Endothelial cell of umbilical vein (primary cell): ENCODE results near the gene CAPN5. TPM values are rescaled to one million over a fixed set of nuclear protein-coding genes. Genes with fewer than 3 reads are reported as not detected.

Experiments
- BruUV-seq: library from RNA; stranded (reverse); fragments of 400-500 nt; replicated peaks from 2 replicates; lab custom pipeline; 2021; lab: Mats Ljungman, UMichigan
- CTCF ChIA-PET: fragments of 300-600, 350-600 bp; sonication (Branson Sonifier 250); formaldehyde crosslinking; loops from one replicate; lab custom pipeline; 2021; ENCODE audit warnings: antibody characterized with exemption, inconsistent platforms; lab: Charles Lee
- POLR2A ChIA-PET: fragments of 300-600, 350-600 bp; sonication (Branson Sonifier 250); formaldehyde crosslinking; loops from one replicate; lab custom pipeline; 2021; ENCODE audit warnings: antibody characterized with exemption, inconsistent platforms; lab: Charles Lee
- DNase-seq: peaks from one replicate; pipeline ENCODE4 v3.0.0-alpha.2; 2011; ENCODE audit warnings: low read depth, low spot score
- FAIRE-seq: peaks from 2 replicates; lab custom pipeline; 2011; peaks lifted over from hg19 to GRCh38; lab: Jason Lieb, UNC
- H2AFZ ChIP-seq: 2 replicates; pipeline ENCODE4 v1.6.0; 2012; ENCODE audit warnings: low read depth, low read length, control low read depth, inconsistent platforms
- H3K27ac ChIP-seq: 2 replicates; pipeline ENCODE4 v1.5.1; 2011; ENCODE audit warnings: low read depth, mild to moderate bottlenecking, control low read depth, low read length, moderate library complexity; ENCODE audit not compliant: insufficient read depth
- H3K27me3 ChIP-seq, 2 experiments: 2 replicates each; pipeline versions ENCODE4 v1.6.0 to v1.6.1; 2011; ENCODE audit warnings: low read length in 2 of 2, mixed read lengths in 1 of 2; ENCODE audit not compliant: control insufficient read depth in 2 of 2, insufficient read depth in 2 of 2
- H3K36me3 ChIP-seq, 2 experiments: 2 replicates in 1 of 2; 3 replicates in 1 of 2; pipeline ENCODE4 v1.5.1; 2011; ENCODE audit warnings: low read length in 2 of 2, mild to moderate bottlenecking in 1 of 2, moderate library complexity in 1 of 2; ENCODE audit not compliant: control insufficient read depth in 2 of 2, insufficient read depth in 2 of 2; ENCODE audit errors: extremely low read depth in 1 of 2
- H3K4me1 ChIP-seq: 3 replicates; pipeline ENCODE4 v1.5.1; 2011; ENCODE audit warnings: mild to moderate bottlenecking, low read length; ENCODE audit not compliant: control insufficient read depth, insufficient read depth; ENCODE audit errors: extremely low read depth
- H3K4me2 ChIP-seq: 2 replicates; pipeline ENCODE4 v1.6.1; 2011; ENCODE audit warnings: low read length, control low read depth, mixed read lengths; ENCODE audit not compliant: insufficient read depth
- H3K4me3 ChIP-seq, 3 experiments: fragments of 200-600 bp in 1 of 3; sonication (generic), shearing (Covaris generic) in 1 of 3; replicated peaks in 1 of 3; 2 replicates each; pipeline ENCODE4 v1.5.1; 2011 to 2016; ENCODE audit warnings: control low read depth in 3 of 3, low read length in 3 of 3, mild to moderate bottlenecking in 2 of 3, inconsistent platforms in 1 of 3, low read depth in 1 of 3, moderate library complexity in 1 of 3; ENCODE audit not compliant: insufficient read depth in 1 of 3
- H3K79me2 ChIP-seq: 2 replicates; pipeline ENCODE4 v1.6.0; 2012; ENCODE audit warnings: low read length, inconsistent platforms; ENCODE audit not compliant: control insufficient read depth, insufficient read depth
- H3K9ac ChIP-seq: replicated peaks from 2 replicates; pipeline ENCODE3; 2011; ENCODE audit warnings: low read length, control low read depth; ENCODE audit not compliant: insufficient read depth; ENCODE audit errors: extremely low read depth
- H3K9me1 ChIP-seq: replicated peaks from 3 replicates; pipeline ENCODE4 v1.6.0; 2011; ENCODE audit warnings: mild to moderate bottlenecking, low read length; ENCODE audit not compliant: control insufficient read depth, insufficient read depth; ENCODE audit errors: extremely low read depth
- H3K9me3 ChIP-seq: replicated peaks from 2 replicates; pipeline ENCODE4 v1.5.1; 2012; ENCODE audit warnings: low read length, inconsistent platforms; ENCODE audit not compliant: control insufficient read depth, insufficient read depth
- H4K20me1 ChIP-seq: replicated peaks from 2 replicates; pipeline ENCODE3; 2011; ENCODE audit warnings: mild to moderate bottlenecking, low read length; ENCODE audit not compliant: control insufficient read depth, insufficient read depth; ENCODE audit errors: extremely low read depth
- EZH2 ChIP-seq: IDR thresholded peaks from 2 replicates; pipeline ENCODE4 v1.6.1; 2012; ENCODE audit warnings: borderline replicate concordance, low read depth, mild to moderate bottlenecking, moderate library complexity, low read length, inconsistent platforms; ENCODE audit not compliant: severe bottlenecking
- FOS ChIP-seq: IDR thresholded peaks from 2 replicates; pipeline ENCODE4 v1.6.1; 2011; ENCODE audit warnings: mild to moderate bottlenecking, low read length, moderate library complexity, borderline replicate concordance; ENCODE audit not compliant: insufficient read depth
- GATA2 ChIP-seq: IDR thresholded peaks from 2 replicates; pipeline ENCODE4 v1.7.0; 2011; ENCODE audit warnings: low read depth, mild to moderate bottlenecking, moderate library complexity, mixed read lengths, low read length; ENCODE audit not compliant: insufficient read length, insufficient read depth
- JUN ChIP-seq: IDR thresholded peaks from 2 replicates; pipeline ENCODE4 v1.6.1; 2011; ENCODE audit warnings: borderline replicate concordance, low read depth; ENCODE audit not compliant: insufficient read length, insufficient read depth
- MAX ChIP-seq: IDR thresholded peaks from 2 replicates; pipeline ENCODE4 v1.6.1; 2011; ENCODE audit not compliant: insufficient read depth, insufficient read length
- MYC ChIP-seq: IDR thresholded peaks from one replicate; pipeline ENCODE4 v1.6.1; 2011; ENCODE audit warnings: mild to moderate bottlenecking, low read depth, low read length
- POLR2A ChIP-seq: IDR thresholded peaks from 2 replicates; pipeline ENCODE4 v1.6.1; 2012; ENCODE audit warnings: low read depth, mild to moderate bottlenecking, control low read depth, low read length
- POLR2AphosphoS5 ChIP-seq: IDR thresholded peaks from 2 replicates; pipeline ENCODE4 v1.6.1; 2012; ENCODE audit warnings: low read depth, mild to moderate bottlenecking, control low read depth, low read length, moderate library complexity; ENCODE audit not compliant: insufficient read depth
- dilution Hi-C: fragments of 300-500 bp; cut with MboI; formaldehyde crosslinking; loops from one replicate; pipeline ENCODE4 v1.15.0; 2019; ENCODE audit warnings: low sequenced_read_pairs; ENCODE audit not compliant: extremely low pct_ligation_motif_present
- intact Hi-C: fragments of 100-400 bp; cut with micrococcal nuclease; formaldehyde crosslinking; loops from one replicate; pipeline ENCODE4 v1.10.0; 2022
- polyA plus RNA-seq, 4 experiments: library from polyadenylated mRNA; depleted of rRNA in 3 of 4; stranded (reverse) in 3 of 4; unstranded in 1 of 4; fragments of >200 nt; gene quantifications; 2 replicates each; pipeline versions ENCODE4 v1.2.1 to v1.2.3, GENCODE V29; 2011 to 2012; ENCODE audit warnings: missing spikeins in 1 of 4
- total RNA-seq: library from RNA; stranded (reverse); gene quantifications from 2 replicates; pipeline ENCODE4 v1.2.3, GENCODE V29; 2021
- TF ChIP-seq, protein P1 (sequence below), 2 donors: IDR thresholded peaks; 1 replicate in 1 of 2; 2 replicates in 1 of 2; pipeline ENCODE4 v1.5.1; 2011; ENCODE audit warnings: low read length in 2 of 2, mild to moderate bottlenecking in 2 of 2, moderate library complexity in 2 of 2, control low read depth in 1 of 2, inconsistent platforms in 1 of 2, low read depth in 1 of 2; ENCODE audit not compliant: insufficient read depth in 1 of 2; ENCODE audit errors: extremely low read depth in 1 of 2

CAPN5 gene
- total and polyA plus RNA-seq, 2 donors (not counting 3 experiments of a cell fraction or from before 2014, with no cell fraction given): 15.0 to 17.0 TPM

DNA sequence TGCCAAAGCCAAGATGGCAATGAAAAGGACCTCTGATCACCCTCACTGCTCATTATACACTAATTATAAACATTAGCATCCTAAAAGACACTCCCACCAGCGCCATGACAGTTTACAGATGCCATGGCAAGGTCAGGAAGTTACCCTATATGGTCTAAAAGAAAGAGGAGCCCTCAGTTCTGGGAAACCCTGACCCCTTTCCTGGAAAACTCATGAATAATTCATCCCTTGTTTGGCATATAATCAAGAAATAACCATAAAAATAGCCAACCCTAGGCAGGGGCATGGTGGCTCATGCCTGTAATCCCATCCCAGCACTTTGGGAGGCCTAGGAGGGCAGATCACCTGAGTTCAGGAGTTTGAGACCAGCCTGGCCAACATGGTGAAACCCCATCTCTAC, 12.7 kb upstream of the CAPN5 start:
- Histone ChIP-seq H3K4me1 (no peaks in the 10 kb centered on the region), H3K4me3 (no peak overlapping the region), H4K20me1 (no peaks in the 10 kb centered on the region), H3K27ac (no peak overlapping the region), H3K36me3 (no peaks in the 10 kb centered on the region), H3K4me2 (no peak overlapping the region), H2AFZ (no peak overlapping the region), H3K9ac (no peak overlapping the region), H3K9me1 (no peaks in the 10 kb centered on the region), H3K27me3 (peaks cover 2% of the 10 kb centered on the region in 2 experiments), H3K9me3 (no peaks in the 10 kb centered on the region), H3K79me2 (no peaks in the 10 kb centered on the region)
- CTCF ChIA-PET: interaction anchor here (1.0 to 5.5 kb wide), 5 partner anchors 9 to 55 kb away, joined by 3 to 55 read pairs (median 4); no protein-coding TSS in a partner anchor
- no TSS peak for BruUV-seq
- intact Hi-C loops (no loop called here), dilution Hi-C loops (no loop called here)
- no peak for DNase-seq
- POLR2A ChIA-PET: no interaction called here
- TF ChIP-seq MYC: no peak
- FAIRE-seq: no peak

- ChIA-PET CTCF (interaction anchor here (0.7 to 5.5 kb wide), 3 partner anchors 8 to 36 kb away, joined by 3 to 55 read pairs (median 4); no protein-coding TSS in a partner anchor), POLR2A (no interaction called here)
- TF ChIP-seq MAX (no peak), EZH2 (no peak), FOS (no peak), POLR2A (no peak), POLR2AphosphoS5 (no peak), MYC (no peak), JUN (no peak), GATA2 (no peak)
- TF ChIP-seq, protein P1, sequence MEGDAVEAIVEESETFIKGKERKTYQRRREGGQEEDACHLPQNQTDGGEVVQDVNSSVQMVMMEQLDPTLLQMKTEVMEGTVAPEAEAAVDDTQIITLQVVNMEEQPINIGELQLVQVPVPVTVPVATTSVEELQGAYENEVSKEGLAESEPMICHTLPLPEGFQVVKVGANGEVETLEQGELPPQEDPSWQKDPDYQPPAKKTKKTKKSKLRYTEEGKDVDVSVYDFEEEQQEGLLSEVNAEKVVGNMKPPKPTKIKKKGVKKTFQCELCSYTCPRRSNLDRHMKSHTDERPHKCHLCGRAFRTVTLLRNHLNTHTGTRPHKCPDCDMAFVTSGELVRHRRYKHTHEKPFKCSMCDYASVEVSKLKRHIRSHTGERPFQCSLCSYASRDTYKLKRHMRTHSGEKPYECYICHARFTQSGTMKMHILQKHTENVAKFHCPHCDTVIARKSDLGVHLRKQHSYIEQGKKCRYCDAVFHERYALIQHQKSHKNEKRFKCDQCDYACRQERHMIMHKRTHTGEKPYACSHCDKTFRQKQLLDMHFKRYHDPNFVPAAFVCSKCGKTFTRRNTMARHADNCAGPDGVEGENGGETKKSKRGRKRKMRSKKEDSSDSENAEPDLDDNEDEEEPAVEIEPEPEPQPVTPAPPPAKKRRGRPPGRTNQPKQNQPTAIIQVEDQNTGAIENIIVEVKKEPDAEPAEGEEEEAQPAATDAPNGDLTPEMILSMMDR (IDR thresholded peaks at IDR 0.05; ENCODE audit: extremely low read depth in 1 of 2, insufficient read depth in 1 of 2, low read depth in 1 of 2, low read length in 2 of 2): no peak
- no peaks in the 10 kb centered on the region for H3K4me1 ChIP-seq
- H3K4me3 ChIP-seq: no peak overlapping the region
- FAIRE-seq (no peak), DNase-seq (no peak)
- H2AFZ ChIP-seq: no peak overlapping the region
- no TSS peak for BruUV-seq
- H3K9me1 ChIP-seq: no peaks in the 10 kb centered on the region
- no peak overlapping the region for H3K9ac ChIP-seq
- H4K20me1 ChIP-seq: no peaks in the 10 kb centered on the region
- dilution Hi-C loops (no loop called here), intact Hi-C loops (no loop called here)
- H3K79me2 ChIP-seq: no peaks in the 10 kb centered on the region
- H3K27me3 ChIP-seq: peaks cover 3 to 7% of the 10 kb centered on the region in 2 experiments
- H3K27ac ChIP-seq: no peak overlapping the region
- no peaks in the 10 kb centered on the region for H3K9me3 ChIP-seq
- H3K4me2 ChIP-seq: no peak overlapping the region
- H3K36me3 ChIP-seq: no peaks in the 10 kb centered on the region
Observed at GRCh38 chr11:77055101-77055561, 11.6 kb upstream of the CAPN5 start.
